MCF 10A (cell line): ENCODE data around the gene IMMP2L. TPM values are rescaled to one million over a fixed set of nuclear protein-coding genes. Genes with fewer than 3 reads are reported as not detected.

Experiments used
- BruUV-seq: library from RNA; stranded (reverse); fragments of 400-500 nt; replicated peaks from 2 replicates; lab custom pipeline; 2021; lab: Mats Ljungman, UMichigan
- CTCF ChIA-PET: fragments of 300-600 bp; sonication (Branson Sonifier 250); formaldehyde crosslinking; extraction: SDS; loops from one replicate; lab custom pipeline; 2021; ENCODE audit warnings: antibody characterized with exemption, inconsistent platforms; lab: Yijun Ruan, JAX
- POLR2A ChIA-PET: fragments of 300-600, 350-650 bp; sonication (Branson Sonifier 250); formaldehyde crosslinking; extraction: SDS; loops from one replicate; lab custom pipeline; 2020; ENCODE audit warnings: antibody characterized with exemption, inconsistent platforms; lab: Yijun Ruan, JAX
- DNase-seq: peaks from one replicate; pipeline ENCODE4 v3.0.0-alpha.2; 2018; ENCODE audit not compliant: unreplicated experiment
- H3K27ac Mint-ChIP-seq: one replicate; pipeline ENCODE4 v1.8.0; 2022; ENCODE audit warnings: mild to moderate bottlenecking, low read depth, mixed read lengths; ENCODE audit not compliant: unreplicated experiment
- H3K27me3 Mint-ChIP-seq: one replicate; pipeline ENCODE4 v1.8.0; 2022; ENCODE audit warnings: mixed read lengths; ENCODE audit not compliant: insufficient read depth, unreplicated experiment
- H3K36me3 Mint-ChIP-seq: one replicate; pipeline ENCODE4 v1.8.0; 2022; ENCODE audit warnings: mild to moderate bottlenecking, moderate library complexity, mixed read lengths; ENCODE audit not compliant: insufficient read depth, unreplicated experiment
- H3K4me1 Mint-ChIP-seq: one replicate; pipeline ENCODE4 v1.8.0; 2022; ENCODE audit warnings: mixed read lengths; ENCODE audit not compliant: insufficient read depth, unreplicated experiment
- H3K4me3 Mint-ChIP-seq: one replicate; pipeline ENCODE4 v1.8.0; 2022; ENCODE audit warnings: mild to moderate bottlenecking, moderate library complexity, mixed read lengths; ENCODE audit not compliant: unreplicated experiment
- H3K9me3 Mint-ChIP-seq: one replicate; pipeline ENCODE4 v1.8.0; 2022; ENCODE audit warnings: mixed read lengths; ENCODE audit not compliant: unreplicated experiment
- intact Hi-C: fragments of 100-400 bp; cut with micrococcal nuclease; formaldehyde crosslinking; loops from 2 replicates; pipeline ENCODE4 v1.14.1; 2022
- total RNA-seq: library from RNA; stranded (reverse); gene quantifications from 2 replicates; pipeline ENCODE4 v1.2.3, GENCODE V29; 2022
- TF ChIP-seq, protein P1 (sequence below): fragments of 200-600 bp; IDR thresholded peaks from one replicate; pipeline ENCODE4 v1.8.0; 2022; ENCODE audit warnings: antibody characterized with exemption, mild to moderate bottlenecking; ENCODE audit not compliant: unreplicated experiment

The IMMP2L gene
- total RNA-seq, 1 experiment from 2014 or later: 23.7 TPM

GRCh38 chr7:110771717-110772116 lies 790.6 kb downstream of the IMMP2L start:
- no peaks in the 10 kb centered on the region for H3K27me3 Mint-ChIP-seq
- no peak overlapping the region for H3K4me3 Mint-ChIP-seq
- BruUV-seq: no TSS peak
- H3K9me3 Mint-ChIP-seq: no peaks in the 10 kb centered on the region
- intact Hi-C loops: no loop called here
- ChIA-PET POLR2A (no interaction called here), CTCF (interaction anchor here (0.6 to 0.8 kb wide), 2 partner anchors 18 to 20 kb away, joined by 3 to 4 read pairs; no protein-coding TSS in a partner anchor)
- no peaks in the 10 kb centered on the region for H3K36me3 Mint-ChIP-seq
- no peaks in the 10 kb centered on the region for H3K4me1 Mint-ChIP-seq
- DNase-seq: no peak
- TF ChIP-seq, protein P1, sequence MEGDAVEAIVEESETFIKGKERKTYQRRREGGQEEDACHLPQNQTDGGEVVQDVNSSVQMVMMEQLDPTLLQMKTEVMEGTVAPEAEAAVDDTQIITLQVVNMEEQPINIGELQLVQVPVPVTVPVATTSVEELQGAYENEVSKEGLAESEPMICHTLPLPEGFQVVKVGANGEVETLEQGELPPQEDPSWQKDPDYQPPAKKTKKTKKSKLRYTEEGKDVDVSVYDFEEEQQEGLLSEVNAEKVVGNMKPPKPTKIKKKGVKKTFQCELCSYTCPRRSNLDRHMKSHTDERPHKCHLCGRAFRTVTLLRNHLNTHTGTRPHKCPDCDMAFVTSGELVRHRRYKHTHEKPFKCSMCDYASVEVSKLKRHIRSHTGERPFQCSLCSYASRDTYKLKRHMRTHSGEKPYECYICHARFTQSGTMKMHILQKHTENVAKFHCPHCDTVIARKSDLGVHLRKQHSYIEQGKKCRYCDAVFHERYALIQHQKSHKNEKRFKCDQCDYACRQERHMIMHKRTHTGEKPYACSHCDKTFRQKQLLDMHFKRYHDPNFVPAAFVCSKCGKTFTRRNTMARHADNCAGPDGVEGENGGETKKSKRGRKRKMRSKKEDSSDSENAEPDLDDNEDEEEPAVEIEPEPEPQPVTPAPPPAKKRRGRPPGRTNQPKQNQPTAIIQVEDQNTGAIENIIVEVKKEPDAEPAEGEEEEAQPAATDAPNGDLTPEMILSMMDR: no peak
- H3K27ac Mint-ChIP-seq: no peak overlapping the region

DNA sequence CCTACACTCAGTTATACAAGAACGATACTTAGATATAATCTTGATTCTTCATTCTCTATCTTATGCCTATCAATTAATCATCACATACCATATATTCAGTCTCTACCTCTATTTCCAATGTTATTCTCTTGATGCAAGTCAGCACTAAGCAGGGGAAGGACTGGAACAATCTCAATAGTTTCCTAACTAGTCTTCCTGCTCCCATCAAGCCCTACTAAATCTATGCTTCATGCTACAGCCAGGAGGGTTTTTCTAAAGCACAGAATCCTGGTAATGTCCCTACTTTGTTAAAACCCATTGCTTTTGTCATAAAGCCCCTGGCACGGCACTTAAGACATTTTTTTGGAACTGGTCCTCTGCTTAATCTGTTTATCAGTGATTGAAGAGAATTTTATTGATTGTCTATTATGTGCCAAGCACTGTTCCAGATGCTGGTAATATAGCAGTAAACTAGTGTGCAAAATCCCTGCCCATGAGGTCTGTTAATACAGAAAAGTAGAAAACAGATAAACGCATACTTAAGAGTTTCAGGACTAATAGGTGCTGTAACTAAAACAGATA lies 794.7 kb downstream of the IMMP2L start:
- ChIA-PET CTCF (interaction anchor here (1.0 kb wide), 1 partner anchor 15 kb away, joined by 3 read pairs; no protein-coding TSS in a partner anchor), POLR2A (no interaction called here)
- no TSS peak for BruUV-seq
- intact Hi-C loops: no loop called here
- Mint-ChIP-seq H3K9me3 (no peaks in the 10 kb centered on the region), H3K4me1 (no peaks in the 10 kb centered on the region), H3K27ac (no peak overlapping the region), H3K27me3 (no peaks in the 10 kb centered on the region), H3K4me3 (no peak overlapping the region), H3K36me3 (no peaks in the 10 kb centered on the region)
- no peak for DNase-seq
- TF ChIP-seq, protein P1: no peak

DNA sequence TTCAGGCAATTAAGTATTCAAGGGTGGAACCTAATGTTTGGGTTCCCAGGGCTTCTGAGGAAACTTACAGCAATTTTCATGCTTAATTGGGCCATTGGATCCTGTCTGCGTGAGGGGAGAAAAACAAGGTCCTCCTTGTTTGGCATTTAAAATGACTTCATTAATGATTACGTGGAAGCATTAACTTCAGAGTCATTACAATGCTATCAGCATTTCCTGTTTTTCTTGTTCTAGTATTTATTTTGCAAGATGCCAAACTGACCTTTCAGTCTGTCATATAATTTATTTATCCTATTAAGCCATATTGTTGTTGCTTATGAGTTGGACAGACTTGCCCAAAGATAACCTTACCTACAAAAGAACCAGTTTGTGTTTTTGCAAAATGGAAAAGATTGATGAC lies 795.4 kb downstream of the IMMP2L start:
- ChIA-PET POLR2A (no interaction called here), CTCF (no interaction called here)
- TF ChIP-seq, protein P1: no peak
- intact Hi-C loops: no loop called here
- H3K4me1 Mint-ChIP-seq: no peaks in the 10 kb centered on the region
- H3K27ac Mint-ChIP-seq: no peak overlapping the region
- no peaks in the 10 kb centered on the region for H3K36me3 Mint-ChIP-seq
- no peaks in the 10 kb centered on the region for H3K9me3 Mint-ChIP-seq
- H3K27me3 Mint-ChIP-seq: no peaks in the 10 kb centered on the region
- H3K4me3 Mint-ChIP-seq: no peak overlapping the region
- no peak for DNase-seq
- BruUV-seq: no TSS peak

- Mint-ChIP-seq H3K27ac (no peak overlapping the region), H3K9me3 (no peaks in the 10 kb centered on the region), H3K4me1 (no peaks in the 10 kb centered on the region), H3K36me3 (no peaks in the 10 kb centered on the region), H3K4me3 (no peak overlapping the region), H3K27me3 (no peaks in the 10 kb centered on the region)
- no peak for DNase-seq
- CTCF ChIA-PET: interaction anchor here (0.6 kb wide), 1 partner anchor 1624 kb away, joined by 4 read pairs; no protein-coding TSS in a partner anchor
- TF ChIP-seq, protein P1: no peak
- POLR2A ChIA-PET: no interaction called here
- intact Hi-C loops: no loop called here
- no TSS peak for BruUV-seq
Observed at GRCh38 chr7:110764852-110765251, 797.4 kb downstream of the IMMP2L start.
